Measurements from ENCODE around the gene CARNS1. TPM values are rescaled to one million over a fixed set of nuclear protein-coding genes. Genes with fewer than 3 reads are reported as not detected.
A peak's percentile ranks its signal among the peaks of the same experiment; 100 is the strongest.

CARNS1 gene
- total and polyA plus RNA-seq, 12 donors = 0.10 to 0.80 (median 0.35) TPM; not detected in 1

DNA sequence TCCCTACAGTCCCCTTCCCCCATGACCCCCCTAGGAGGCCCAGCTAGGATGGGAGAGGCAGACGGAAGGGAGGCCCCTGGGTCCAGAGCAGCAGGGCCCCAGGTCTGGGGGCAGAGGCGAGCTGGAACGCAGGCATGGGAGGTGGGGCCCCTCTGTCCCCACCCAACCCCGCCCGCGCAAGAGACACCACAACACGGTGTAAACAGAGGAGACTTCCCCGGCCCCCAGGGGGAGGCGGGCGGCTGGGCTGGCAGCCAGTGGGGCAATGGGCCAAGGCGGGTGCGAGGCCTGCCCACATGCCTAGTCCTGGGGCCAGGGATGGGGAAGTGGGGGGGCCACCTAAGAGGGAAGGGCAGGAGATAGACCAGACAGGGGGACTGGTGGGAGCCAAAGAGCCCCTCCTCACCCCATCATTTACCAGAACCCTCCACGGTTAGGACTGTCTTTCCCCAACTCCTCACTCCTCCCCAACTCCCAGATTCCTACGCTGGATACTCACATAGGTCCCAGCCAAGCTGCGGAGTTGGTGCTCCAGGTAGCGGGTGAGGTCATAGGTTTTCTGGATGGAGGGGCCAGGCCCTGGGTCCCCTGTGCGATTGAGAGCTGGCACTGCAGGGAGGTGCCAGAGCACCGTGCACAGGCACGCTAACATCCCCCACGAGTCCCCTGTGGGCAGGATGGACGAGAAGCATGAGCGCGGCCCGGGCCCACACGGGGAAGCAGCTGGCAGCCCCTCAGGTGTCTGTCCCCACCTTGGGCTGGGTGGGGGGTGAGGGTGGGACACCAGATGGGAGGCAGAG lies 48.3 kb upstream of the CARNS1 start:
- peak overlapping the region in 2 of 5 donors; percentile 5 to 58 for H3K27ac ChIP-seq
- intact Hi-C loops (cut with DNase I) = no loop called here
- H3K27me3 ChIP-seq = no peaks in the 10 kb centered on the region
- H3K4me1 ChIP-seq (replicated peaks in 1 of 2) = peaks cover 2 to 9% of the 10 kb centered on the region in 2 donors
- WGBS, 4 donors = 67 to 81% (median 74%) methylated on average over 10 to 25 of the region's 25 CpGs
- no peak overlapping the region for H3K4me3 ChIP-seq
- no peak for DNase-seq
- H3K9me3 ChIP-seq (replicated peaks in 1 of 3) = no peaks in the 10 kb centered on the region
- no peak for TF ChIP-seq POLR2A (IDR thresholded peaks at IDR 0.05)
- TF ChIP-seq, protein P1, sequence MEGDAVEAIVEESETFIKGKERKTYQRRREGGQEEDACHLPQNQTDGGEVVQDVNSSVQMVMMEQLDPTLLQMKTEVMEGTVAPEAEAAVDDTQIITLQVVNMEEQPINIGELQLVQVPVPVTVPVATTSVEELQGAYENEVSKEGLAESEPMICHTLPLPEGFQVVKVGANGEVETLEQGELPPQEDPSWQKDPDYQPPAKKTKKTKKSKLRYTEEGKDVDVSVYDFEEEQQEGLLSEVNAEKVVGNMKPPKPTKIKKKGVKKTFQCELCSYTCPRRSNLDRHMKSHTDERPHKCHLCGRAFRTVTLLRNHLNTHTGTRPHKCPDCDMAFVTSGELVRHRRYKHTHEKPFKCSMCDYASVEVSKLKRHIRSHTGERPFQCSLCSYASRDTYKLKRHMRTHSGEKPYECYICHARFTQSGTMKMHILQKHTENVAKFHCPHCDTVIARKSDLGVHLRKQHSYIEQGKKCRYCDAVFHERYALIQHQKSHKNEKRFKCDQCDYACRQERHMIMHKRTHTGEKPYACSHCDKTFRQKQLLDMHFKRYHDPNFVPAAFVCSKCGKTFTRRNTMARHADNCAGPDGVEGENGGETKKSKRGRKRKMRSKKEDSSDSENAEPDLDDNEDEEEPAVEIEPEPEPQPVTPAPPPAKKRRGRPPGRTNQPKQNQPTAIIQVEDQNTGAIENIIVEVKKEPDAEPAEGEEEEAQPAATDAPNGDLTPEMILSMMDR (IDR thresholded peaks at IDR 0.05) = no peak
- no peaks in the 10 kb centered on the region for H3K36me3 ChIP-seq (replicated peaks in 1 of 2)

- peak overlapping the region in 1 of 5 donors; percentile 16 for H3K27ac ChIP-seq
- DNase-seq = no peak
- H3K4me3 ChIP-seq = no peak overlapping the region
- H3K4me1 ChIP-seq (replicated peaks in 1 of 2) = peaks cover 6 to 11% of the 10 kb centered on the region in 2 donors
- H3K36me3 ChIP-seq (replicated peaks in 1 of 2) = no peaks in the 10 kb centered on the region
- no peaks in the 10 kb centered on the region for H3K9me3 ChIP-seq (replicated peaks in 1 of 3)
- 76 to 83% (median 78%) methylated on average over 5 to 7 of the region's 7 CpGs for WGBS, 4 donors
- no peaks in the 10 kb centered on the region for H3K27me3 ChIP-seq
- intact Hi-C loops (cut with DNase I) = no loop called here
- TF ChIP-seq, protein P1 (IDR thresholded peaks at IDR 0.05) = no peak
- TF ChIP-seq POLR2A (IDR thresholded peaks at IDR 0.05) = no peak
Measured at GRCh38 chr11:67367761-67368227, 47.7 kb upstream of the CARNS1 start.

- no peaks in the 10 kb centered on the region for H3K27me3 ChIP-seq
- DNase-seq = no peak
- H3K36me3 ChIP-seq (replicated peaks in 1 of 2) = no peaks in the 10 kb centered on the region
- peaks cover 6 to 16% of the 10 kb centered on the region in 2 donors for H3K4me1 ChIP-seq (replicated peaks in 1 of 2)
- intact Hi-C loops (cut with DNase I) = no loop called here
- WGBS, 4 donors = 90 to 97% (median 95%) methylated on average over 3 of the region's 3 CpGs
- H3K27ac ChIP-seq = no peak overlapping the region
- no peak for TF ChIP-seq POLR2A (IDR thresholded peaks at IDR 0.05)
- TF ChIP-seq, protein P1 (IDR thresholded peaks at IDR 0.05) = no peak
- no peaks in the 10 kb centered on the region for H3K9me3 ChIP-seq (replicated peaks in 1 of 3)
- no peak overlapping the region for H3K4me3 ChIP-seq
Measured at GRCh38 chr11:67368621-67369020, 46.9 kb upstream of the CARNS1 start.

DNA sequence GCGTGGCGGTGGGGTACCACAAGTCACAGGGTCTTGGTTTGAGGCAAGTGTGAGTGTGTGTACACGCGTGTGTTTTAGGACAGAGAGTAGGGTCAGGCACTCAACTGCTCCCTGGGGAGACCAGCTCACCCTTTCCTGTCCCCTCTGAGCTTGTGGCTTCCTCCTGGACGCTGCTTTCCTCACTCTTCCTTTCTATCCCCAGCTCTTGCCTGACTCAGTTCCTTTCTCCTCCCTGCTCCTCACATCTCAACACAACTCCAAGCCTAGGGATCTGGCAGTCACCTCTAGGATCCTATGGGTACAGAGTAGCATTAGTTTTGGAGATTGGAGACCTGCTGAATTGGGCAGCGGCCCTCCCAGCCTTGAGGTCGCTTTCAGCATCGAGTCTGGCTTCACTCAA lies 46.2 kb upstream of the CARNS1 start:
- Histone ChIP-seq H3K36me3 (replicated peaks in 1 of 2) (no peaks in the 10 kb centered on the region), H3K4me1 (replicated peaks in 1 of 2) (peaks cover 13 to 23% of the 10 kb centered on the region in 2 donors), H3K27ac (no peak overlapping the region), H3K9me3 (replicated peaks in 1 of 3) (no peaks in the 10 kb centered on the region), H3K4me3 (no peak overlapping the region), H3K27me3 (no peaks in the 10 kb centered on the region)
- WGBS, 4 donors = 86 to 91% (median 87%) methylated on average over 8 of the region's 8 CpGs
- intact Hi-C loops (cut with DNase I) = no loop called here
- no peak for DNase-seq
- TF ChIP-seq POLR2A (IDR thresholded peaks at IDR 0.05) = no peak
- TF ChIP-seq, protein P1 (IDR thresholded peaks at IDR 0.05) = no peak
